DMS53 treated with DMSO at 0.1 percent for 48 hours (cell line): ENCODE measurements around the gene PPP6R3.
A peak's percentile ranks its signal among the peaks of the same experiment; 100 is the strongest.
"Not testable (repeated sequence)": the region's sequence is repeated elsewhere in the genome, so short reads cannot be mapped to it uniquely, and the experiment has no call there.

Source experiments
- DNase-seq: peaks from one replicate; lab custom pipeline; 2025; ENCODE audit not compliant: unreplicated experiment; lab: John Stamatoyannopoulos, UW

The PPP6R3 gene

GRCh38 chr11:68454767-68455166, 5.8 kb upstream of the PPP6R3 start:
- peak; percentile 28 for DNase-seq

DNA sequence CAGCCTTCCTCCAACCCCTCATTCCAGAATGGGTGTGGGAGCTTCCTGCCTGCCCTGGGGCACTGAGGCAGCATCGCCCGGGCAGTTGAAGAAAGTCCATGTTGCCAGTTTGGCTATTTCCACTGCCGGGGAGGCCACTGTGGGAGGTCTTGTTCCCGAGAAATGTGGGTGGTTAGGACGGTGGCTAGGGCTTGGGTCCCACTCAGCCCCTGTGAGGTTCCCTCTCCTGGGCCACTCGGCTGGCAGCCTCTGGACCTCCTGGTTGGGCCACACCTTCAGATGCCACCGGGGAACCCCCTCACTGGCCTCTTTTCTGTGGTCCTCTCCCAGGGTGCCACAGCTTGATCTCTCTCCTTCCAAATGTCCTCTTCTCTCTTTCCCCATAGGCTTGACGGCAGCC, 5.1 kb upstream of the PPP6R3 start:
- no peak for DNase-seq

GRCh38 chr11:68457216-68457897, 3.2 kb upstream of the PPP6R3 start:
- DNase-seq = no peak

DNA sequence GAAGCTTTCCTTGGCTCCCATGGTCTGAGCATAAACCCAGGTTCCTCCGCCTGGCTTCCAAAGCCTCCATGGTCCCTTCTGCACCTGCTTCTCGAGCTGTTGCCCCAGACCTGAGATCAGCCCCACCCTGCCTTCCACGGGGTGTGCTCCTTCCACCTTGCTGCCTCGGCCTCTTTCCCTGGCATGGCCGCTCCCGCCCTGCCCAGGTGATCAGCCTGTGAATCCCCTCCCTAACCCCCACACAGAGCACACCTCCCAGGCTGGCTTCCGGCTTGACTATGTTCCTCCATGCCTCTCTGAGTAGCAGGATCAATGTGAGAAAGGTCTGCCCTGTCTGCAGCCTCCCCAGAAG, 2.7 kb upstream of the PPP6R3 start:
- no peak for DNase-seq

DNA sequence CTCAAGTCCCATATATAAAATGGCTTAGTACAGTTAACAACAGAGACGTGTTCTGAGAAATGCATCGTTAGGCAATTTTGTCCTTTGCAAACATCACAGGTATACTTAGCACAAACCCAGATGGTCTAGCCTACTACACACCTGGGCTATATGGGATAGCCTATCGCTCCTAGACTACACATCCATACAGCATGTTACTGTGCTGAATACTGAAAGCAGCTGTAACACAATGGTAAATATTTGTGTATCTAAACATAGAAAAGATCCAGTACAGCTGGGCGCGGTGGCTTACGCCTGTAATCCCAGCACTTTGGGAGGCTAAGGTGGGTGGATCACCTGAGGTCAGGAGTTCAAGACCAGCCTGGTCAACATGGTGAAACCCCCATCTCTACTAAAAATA, 2.2 kb upstream of the PPP6R3 start:
- DNase-seq = not testable (repeated sequence)

DNA sequence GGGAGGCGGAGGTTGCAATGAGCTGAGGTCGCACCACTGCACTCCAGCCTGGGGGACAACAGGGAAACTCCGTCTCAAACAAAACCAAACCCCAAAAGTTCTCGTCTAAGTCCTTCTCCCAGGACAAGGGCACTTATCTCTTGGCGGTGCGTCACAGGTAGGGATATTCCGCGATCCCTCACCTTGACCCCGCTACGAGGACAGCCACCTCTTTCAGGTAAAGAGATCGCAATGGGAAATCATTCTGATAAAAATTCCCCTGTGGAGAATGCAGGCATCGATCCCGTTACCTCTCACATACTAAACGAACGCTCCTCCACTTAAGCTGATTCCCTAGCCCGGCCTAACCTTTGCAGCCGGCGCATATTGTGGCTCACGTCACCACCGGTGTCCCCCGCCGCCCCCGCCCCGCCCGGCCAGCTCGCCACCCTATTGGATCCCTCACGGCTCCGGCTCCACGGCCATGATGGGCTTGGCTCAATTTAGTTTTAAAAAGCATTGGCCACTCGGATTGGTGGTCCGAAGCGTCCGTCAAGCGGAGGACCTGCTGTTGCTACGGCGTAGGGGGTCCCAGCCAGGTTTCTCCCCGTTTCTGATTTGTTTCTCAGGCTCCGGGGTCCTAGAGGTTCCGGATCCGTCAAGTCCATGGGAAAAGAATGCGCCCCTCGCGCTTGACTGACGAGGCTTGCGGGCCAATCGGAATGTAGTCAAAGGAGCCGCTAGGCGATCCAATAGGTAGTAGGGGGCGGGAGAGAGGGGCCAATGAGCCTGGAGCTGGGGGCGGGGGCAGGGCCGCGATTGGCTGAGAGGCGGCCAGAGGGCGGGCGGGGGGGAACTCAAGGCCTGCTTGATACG, 439 bp upstream of the PPP6R3 start:
- DNase-seq = peak; percentile 98

GRCh38 chr11:68461575-68461917, 994 bp downstream of the PPP6R3 start:
- no peak for DNase-seq

- no peak for DNase-seq
Measured at GRCh38 chr11:68463714-68464113, 3.2 kb downstream of the PPP6R3 start.

- no peak for DNase-seq
Measured at GRCh38 chr11:68467201-68467834, 6.8 kb downstream of the PPP6R3 start.

- no peak for DNase-seq
Measured at GRCh38 chr11:68468217-68468828, 7.8 kb downstream of the PPP6R3 start.

GRCh38 chr11:68469122-68469521, 8.6 kb downstream of the PPP6R3 start:
- DNase-seq = no peak

DNA sequence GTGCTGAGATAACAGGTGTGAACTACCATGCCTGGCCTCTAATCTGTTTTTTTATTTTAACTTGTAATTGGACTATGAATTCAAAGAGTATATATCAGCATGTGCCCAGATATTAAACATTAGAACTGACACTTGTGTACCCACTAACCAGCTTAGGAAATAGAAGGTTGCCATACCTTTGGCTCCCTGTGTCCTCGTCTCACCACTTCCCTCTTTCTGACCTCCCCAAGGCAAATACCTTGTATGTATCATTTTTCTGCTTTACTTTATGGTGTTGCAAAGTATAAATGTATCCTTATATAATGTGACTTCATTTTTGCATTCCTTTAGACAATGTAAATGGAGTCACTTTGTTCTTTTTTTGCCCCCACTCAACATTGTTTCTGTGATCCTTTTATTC, 9.1 kb downstream of the PPP6R3 start:
- no peak for DNase-seq

GRCh38 chr11:68470304-68470811, 9.8 kb downstream of the PPP6R3 start:
- DNase-seq = no peak

- no peak for DNase-seq
Measured at GRCh38 chr11:68471360-68472340, 11.1 kb downstream of the PPP6R3 start.

GRCh38 chr11:68472778-68473177, 12.2 kb downstream of the PPP6R3 start:
- DNase-seq = no peak

DNA sequence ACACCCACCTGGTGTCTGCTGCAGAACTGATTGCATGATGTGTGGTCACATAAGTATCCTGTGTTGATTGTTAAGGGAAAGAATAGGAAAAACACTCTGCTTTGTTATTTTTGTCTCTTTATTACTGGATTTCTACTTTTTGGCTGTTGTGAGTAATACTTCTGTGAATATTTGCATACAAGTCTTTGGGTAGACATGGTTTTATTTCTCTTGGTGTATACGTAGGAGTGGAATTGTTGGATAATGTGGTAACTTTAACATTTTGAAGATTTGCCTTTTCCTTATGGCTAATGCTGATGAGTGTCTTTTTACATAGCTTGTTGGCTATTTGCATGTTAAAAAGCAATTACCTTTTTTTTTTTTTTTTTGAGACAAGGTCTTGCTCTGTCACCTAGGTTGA, 13.1 kb downstream of the PPP6R3 start:
- DNase-seq = no peak

DNA sequence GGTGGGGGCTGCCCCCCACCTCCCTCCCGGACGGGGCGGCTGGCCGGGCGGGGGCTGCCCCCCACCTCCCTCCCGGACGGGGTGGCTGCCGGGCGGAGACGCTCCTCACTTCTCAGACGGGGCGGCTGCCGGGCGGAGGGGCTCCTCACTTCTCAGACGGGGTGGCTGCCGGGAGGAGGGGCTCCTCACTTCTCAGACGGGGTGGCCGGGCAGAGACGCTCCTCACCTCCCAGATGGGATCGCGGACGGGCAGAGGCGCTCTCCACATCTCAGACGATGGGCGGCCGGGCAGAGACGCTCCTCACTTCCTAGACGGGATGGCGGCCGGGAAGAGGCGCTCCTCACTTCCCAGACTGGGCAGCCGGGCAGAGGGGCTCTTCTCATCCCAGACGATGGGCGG, 15.1 kb downstream of the PPP6R3 start:
- DNase-seq = not testable (repeated sequence)

GRCh38 chr11:68479390-68479789, 18.8 kb downstream of the PPP6R3 start:
- DNase-seq = no peak

DNA sequence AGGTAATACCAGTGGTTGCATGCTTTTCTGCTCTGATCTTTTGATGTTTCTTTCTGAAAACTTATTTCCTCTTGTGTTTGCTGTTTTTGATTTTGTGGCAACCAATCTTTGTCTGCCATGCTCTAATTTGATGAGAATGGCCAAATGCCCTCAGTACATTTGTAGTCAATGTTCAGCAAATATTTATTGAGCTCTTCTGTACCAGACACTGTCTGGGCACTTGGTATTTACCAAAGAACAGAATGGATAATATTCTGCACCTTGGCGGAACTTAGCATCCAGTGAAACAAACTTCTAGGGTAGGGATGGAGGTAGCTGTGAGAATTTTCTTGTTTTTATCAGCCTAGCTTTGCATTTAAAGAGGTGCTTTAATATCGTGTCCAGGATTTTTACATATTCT, 19.6 kb downstream of the PPP6R3 start:
- no peak for DNase-seq

GRCh38 chr11:68480852-68481510, 20.4 kb downstream of the PPP6R3 start:
- DNase-seq = no peak
